Brain pericyte (primary cell): Measurements from ENCODE around the gene FAM83E.
A peak's percentile ranks its signal among the peaks of the same experiment; 100 is the strongest.

ENCODE experiments used
- DNase-seq: peaks from one replicate; pipeline ENCODE4 v3.0.0-alpha.2; 2012; ENCODE audit warnings: low read depth, low spot score

FAM83E gene

DNA sequence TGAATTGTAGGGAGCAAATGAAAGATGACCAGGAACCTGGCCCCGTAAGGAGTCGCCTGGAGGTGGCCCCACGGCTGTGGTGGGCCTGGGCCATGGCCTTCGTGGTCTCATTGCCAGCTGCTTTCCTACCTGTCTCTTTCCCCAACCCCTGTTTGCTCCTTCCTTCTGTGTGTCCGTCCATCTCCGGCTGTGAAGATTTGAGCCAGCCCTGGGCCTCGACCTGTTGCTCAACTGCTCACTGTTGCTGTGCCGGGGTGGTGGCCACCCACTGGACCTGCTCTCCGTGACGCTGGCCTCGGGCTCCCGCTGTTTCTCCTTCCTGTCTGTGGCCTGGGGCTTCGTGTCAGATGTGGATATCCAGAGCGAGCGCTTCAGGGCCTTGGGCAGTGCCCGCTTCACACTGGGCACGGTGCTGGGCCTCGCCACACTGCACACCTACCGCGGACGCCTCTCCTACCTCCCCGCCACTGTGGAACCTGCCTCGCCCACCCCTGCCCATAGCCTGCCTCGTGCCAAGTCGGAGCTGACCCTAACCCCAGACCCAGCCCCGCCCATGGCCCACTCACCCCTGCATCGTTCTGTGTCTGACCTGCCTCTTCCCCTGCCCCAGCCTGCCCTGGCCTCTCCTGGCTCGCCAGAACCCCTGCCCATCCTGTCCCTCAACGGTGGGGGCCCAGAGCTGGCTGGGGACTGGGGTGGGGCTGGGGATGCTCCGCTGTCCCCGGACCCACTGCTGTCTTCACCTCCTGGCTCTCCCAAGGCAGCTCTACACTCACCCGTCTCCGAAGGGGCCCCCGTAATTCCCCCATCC, 13.8 kb upstream of the FAM83E start:
- no peak for DNase-seq

DNA sequence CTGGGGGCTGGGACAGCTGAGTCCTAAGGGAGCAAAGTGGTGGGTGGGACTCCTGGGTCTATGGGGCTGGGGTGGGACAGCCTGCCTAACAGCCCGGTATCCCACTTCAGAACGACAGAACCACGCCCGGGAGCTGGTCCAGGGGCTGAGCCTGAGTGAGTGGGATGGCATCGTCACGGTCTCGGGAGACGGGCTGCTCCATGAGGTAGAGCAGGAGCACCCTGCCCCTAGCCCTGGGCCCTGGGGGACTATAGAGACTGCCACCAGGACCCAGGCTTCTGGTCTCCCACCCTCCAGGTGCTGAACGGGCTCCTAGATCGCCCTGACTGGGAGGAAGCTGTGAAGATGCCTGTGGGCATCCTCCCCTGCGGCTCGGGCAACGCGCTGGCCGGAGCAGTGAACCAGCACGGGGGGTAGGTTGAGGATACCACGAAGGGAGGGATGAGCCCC, 13.0 kb upstream of the FAM83E start:
- no peak for DNase-seq

DNA sequence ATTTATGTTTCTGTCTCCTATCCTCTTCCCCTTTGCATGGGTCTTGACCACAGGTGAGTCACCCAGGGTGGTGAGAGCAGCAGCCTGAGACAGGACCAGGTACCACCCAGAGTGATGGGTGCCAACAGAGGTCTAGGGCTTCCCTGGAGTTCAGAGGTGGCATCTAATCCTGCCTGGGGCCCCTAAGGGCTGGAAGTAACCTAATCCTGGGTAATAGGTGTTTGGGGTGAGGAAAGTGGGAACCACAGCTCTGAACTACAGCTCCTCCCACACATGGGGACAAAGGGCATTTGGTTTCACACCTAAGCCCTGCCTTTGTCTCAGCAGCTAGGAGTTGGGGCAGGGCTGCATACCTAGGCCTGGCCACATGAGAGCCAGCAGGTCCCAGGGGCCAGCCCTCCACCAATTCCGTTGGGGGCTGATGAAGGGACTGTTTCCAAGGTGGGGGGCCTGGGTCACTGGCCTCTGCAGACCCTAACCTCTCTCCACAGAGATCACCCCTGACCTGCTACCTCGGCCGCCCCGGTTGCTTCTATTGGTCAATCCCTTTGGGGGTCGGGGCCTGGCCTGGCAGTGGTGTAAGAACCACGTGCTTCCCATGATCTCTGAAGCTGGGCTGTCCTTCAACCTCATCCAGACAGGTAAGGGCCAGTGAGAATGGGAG, 12.5 kb upstream of the FAM83E start:
- DNase-seq, result no peak

GRCh38 chr19:48625891-48626327, 11.0 kb upstream of the FAM83E start:
- no peak for DNase-seq

DNA sequence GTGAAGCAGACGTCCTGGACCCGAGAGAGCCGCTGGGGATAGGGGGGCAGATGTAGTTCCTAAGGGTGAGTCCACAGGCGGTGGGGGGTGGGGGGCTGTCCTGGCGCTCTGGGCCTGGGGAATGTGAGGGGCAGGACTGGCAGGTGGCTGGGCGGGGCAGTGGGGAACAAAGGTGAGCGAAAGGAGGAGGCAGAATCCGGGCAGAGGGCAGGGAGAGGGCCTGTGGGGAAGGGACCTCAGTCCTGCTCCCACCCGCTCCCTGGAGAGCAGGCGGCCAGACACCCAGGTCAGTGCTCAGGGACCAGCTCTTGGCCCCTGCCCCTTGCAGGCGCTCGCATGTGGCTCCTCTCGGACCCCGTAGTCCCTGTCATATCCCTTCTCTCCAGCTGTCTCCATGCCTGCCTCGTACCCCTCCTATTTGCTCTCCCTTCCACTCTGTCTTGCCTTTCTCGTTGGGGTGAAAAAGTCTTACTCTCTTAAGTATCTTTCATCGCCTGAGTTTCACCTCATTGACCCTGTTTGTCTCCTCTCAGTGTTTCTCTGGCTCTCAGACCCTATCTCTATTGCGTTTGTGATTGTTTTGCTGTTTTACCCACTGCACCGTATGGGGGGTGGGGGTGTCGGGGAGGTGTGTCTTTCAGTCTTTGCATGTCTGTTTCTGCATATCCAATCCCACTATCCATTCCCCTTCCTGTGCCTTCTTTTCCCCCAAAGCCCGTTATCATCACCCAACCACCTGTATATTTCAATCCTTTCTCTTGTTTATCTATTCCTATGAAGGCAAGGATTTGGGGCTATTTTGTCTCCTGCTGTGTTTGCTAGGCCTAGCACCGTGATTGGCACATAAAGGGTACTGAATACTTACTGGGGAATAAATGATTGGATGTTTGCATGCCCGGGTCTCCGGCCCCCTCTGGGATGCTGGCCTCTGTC, 10.2 kb upstream of the FAM83E start:
- no peak for DNase-seq

- peak; percentile 91 for DNase-seq
Observed at GRCh38 chr19:48624067-48624594, 9.3 kb upstream of the FAM83E start.

DNA sequence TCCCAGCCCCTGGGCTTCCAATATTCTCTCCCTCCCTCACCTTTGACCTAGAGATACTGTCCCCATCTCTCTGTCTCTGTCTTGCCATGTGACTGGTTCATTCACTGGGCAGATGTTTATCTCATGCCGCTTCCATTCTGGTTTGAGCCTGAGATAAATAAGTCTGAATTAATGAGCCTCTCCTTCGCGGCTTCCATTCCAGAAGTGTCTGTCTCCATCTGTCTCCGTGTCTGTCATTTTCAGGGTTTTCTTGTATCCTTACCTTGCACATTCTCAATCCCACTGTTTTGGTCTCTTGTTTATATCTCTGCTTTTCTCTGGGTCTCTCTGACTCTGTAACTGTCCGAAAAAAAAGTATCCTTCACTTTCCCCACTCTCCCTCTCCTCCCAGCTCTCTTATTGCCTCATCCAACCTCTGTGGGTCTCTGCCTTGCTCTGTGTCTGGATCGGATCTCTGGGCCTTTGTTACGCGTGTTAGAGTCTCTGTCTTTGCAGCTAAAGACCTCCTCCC, 8.7 kb upstream of the FAM83E start:
- DNase-seq, result no peak

DNA sequence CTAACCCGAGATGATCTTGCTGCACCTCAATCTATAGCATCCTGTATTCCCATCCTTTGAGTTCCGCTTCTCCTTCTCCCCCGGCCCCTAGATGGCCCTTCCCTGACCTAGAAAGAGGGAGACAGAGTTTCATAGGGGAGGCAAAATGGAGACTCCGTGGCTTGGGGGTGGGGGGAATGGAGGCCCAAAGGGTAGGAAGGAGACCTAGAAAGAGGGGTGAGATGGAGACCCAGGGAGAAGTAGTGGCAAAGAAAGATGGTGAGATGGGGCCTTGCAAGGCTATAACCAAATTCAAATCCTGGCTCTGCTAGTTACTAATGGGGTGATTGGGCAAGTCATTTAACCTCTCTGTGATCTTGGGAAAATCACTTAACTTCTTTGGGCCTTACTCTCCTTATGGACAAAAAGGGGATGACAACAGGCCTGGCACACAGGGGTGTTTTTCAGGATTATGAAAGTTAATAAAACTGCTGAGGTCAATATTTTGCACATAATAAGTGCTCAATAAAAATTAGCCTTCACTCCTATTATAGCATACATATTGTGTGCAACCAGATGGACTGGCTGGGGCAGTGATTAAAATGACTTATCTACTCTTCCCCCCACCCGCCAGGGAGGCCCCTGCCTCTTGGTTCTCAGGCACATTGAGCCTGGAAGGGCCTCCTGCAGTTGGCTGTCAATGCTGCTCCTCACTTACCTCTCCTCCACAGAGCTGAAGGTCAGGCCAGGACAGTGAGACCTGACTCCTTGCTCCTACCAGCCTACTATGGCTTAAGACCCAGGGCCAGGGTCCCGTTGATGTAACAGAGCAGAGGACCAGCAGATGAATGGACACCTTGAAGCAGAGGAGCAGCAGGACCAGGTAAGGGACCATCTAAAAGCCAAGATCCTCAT, 5.1 kb upstream of the FAM83E start:
- DNase-seq, result no peak

GRCh38 chr19:48618916-48619691, 4.2 kb upstream of the FAM83E start, which contains the start of the genes RPL18 and SPHK2:
RPL18 (minus strand) TSS chr19:48619178; CDS start chr19:48619143, 35 bp downstream.
SPHK2 (plus strand) TSS chr19:48619506; CDS start chr19:48620515, 1,009 bp downstream.
- peak; percentile 100 for DNase-seq

DNA sequence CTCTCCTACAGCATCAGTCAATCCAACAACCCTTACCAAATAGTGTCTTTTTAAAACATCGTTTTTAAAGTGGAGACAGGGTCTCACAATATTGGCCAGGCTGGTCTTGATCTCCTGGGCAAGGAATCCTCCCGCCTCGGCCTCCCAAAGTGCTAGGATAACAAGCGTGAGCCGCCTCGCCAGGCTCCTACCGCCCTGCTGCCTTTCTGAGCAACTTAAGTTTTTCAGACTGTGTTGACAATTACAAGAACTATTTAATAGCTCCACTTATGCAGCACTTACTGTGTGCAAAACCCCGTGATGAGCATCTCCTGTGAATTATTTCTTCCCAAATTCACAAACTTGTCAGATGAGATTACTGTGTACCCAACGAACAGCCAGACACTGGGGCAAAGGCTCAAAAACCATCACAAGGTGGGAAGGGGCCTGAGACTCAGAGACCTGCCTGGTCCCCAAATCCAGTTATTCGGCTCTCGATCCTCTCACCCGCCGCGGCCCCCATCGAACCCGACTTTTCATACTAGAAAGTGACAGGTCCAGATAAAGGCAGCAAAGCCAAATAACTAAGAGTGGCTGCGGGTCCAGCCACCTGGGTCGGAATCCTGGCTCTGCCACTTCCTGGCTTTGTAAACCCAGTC, 3.5 kb upstream of the FAM83E start:
- no peak for DNase-seq

GRCh38 chr19:48617146-48617937, 2.5 kb upstream of the FAM83E start:
- DNase-seq, result no peak

DNA sequence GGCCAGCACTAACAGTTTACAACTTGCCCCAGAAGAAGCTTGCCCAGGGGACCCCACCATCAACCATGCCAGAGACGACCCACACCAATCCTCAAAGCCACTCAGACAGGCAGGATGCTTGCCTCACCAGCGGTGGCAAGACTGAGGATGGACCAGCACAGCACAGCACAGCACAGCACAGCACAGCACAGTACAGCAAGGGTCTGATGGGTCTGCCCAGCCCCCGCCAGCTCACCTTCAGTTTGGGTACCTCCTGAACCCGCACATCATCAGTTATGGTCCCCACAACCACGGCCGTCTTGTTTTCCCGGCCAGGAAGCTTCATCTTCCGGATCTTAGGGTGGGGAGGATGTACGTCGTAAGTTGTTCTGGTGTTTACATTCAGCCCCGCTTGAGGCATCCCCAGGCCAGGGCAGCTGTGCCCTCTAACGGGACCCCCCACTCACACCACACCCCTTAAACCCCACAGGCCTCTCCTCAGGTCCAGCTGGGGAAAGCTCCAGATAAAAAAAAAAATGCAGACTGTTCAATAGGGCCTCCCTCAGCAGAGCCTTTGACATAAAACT, 1.7 kb upstream of the FAM83E start:
- no peak for DNase-seq

GRCh38 chr19:48616041-48616436, 1.2 kb upstream of the FAM83E start:
- no peak for DNase-seq

- no peak for DNase-seq
Observed at GRCh38 chr19:48615231-48616040, 560 bp upstream of the FAM83E start.

DNA sequence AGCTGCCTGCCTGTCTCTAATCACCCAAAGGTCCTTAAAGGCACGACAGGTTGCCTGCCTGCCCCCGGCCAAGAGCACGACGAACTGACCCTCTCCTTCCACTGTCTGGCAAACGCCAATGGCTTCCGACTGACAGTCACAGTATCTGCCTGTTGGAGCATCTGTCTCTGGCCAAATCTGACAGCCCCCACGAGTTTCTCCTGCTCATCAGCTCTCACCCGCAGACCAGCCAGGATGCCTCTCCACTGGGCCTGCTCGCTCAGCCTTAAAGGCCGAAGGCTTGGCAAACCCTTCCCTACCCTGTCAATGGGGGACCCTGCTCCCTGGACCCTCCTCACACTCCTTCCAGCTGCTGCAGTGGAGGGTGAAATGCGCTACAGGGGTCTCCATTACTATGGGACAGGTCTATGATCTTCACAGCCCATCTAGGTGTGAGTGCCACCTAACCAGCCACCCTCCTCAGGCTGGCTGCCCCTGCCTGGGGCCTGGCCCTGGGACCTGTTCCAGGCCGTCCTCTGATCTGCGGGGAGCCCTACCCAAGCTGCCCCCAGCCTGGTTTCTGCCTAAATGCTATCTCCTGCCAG, 932 bp downstream of the FAM83E start:
- DNase-seq, result no peak

DNA sequence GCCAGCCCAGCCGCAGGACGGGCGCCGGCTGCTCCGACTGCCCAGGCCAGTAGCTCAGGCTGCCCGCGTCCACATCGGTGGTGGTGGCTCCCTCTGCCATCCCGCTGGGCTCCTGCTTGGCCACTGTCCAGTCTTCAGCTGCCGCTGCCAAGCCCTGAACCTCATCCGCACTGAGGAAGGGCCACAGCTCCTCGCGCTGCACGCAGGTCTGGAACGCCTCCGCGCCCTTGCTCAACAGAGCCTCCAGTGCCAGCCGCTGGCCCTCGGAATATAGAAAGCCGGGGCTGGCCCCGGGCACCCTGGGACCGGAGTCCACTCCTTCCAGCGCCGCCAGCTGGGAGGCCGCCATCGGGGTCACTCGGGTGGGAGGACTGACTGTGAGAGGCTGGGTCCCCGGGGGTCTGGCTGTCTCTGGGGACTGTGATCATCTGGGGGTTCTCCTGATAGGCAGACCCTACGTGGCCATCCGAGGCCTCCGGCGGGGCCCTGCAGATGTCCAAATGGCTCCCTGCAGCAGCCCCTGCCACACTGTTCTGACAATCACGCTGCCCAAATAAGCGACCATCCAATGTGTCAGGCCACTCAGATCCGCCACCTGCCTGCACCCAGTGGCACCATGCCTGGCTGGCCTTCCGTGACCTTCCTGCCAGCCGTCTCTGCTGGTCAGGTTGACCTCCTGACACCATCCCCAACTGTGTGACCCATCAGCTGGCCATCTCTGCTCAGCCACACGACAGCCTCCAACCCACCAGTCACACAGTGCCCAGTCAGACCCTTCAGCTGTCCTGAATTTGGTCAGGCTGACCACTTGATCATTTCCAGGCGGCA, 1.6 kb downstream of the FAM83E start:
- no peak for DNase-seq
